ENCODE measurements around the gene BTBD10. TPM values are rescaled to one million over a fixed set of nuclear protein-coding genes. Genes with fewer than 3 reads are reported as not detected.

Gene BTBD10
- total and polyA plus RNA-seq, 11 donors, result 5.9 to 31.4 (median 25.8) TPM

- H3K36me3 ChIP-seq, result peaks cover 0 to 99% (median 96%) of the 10 kb centered on the region in 9 donors
- no peaks in the 10 kb centered on the region for H3K9me3 ChIP-seq
- ATAC-seq (no peak), DNase-seq (no peak)
- intact Hi-C loops (cut with DNase I), result no loop called here
- no peak for TF ChIP-seq POLR2A (IDR thresholded peaks at IDR 0.05)
- no peak for TF ChIP-seq CTCF (IDR thresholded peaks at IDR 0.05)
- no peak overlapping the region for H3K27ac ChIP-seq
- H3K4me3 ChIP-seq, result no peak overlapping the region
- no peaks in the 10 kb centered on the region for H3K27me3 ChIP-seq
- no peaks in the 10 kb centered on the region for H3K4me1 ChIP-seq
- 75 to 85% (median 78%) methylated on average over 5 of the region's 5 CpGs for WGBS, 4 donors
These were observed 95.0 kb downstream of the BTBD10 start for GRCh38 chr11:13368041-13368446.

GRCh38 chr11:13367115-13367514, 95.9 kb downstream of the BTBD10 start:
- ATAC-seq, result no peak
- TF ChIP-seq CTCF (IDR thresholded peaks at IDR 0.05), result no peak
- no peak for TF ChIP-seq POLR2A (IDR thresholded peaks at IDR 0.05)
- Histone ChIP-seq H3K9me3 (no peaks in the 10 kb centered on the region), H3K27me3 (no peaks in the 10 kb centered on the region), H3K4me1 (no peaks in the 10 kb centered on the region), H3K27ac (no peak overlapping the region), H3K4me3 (no peak overlapping the region), H3K36me3 (peaks cover 0 to 98% (median 94%) of the 10 kb centered on the region in 9 donors)
- no peak for DNase-seq
- intact Hi-C loops (cut with DNase I), result no loop called here
- WGBS, 4 donors, result 92 to 96% (median 94%) methylated on average over 4 of the region's 4 CpGs

GRCh38 chr11:13366266-13367026, 96.6 kb downstream of the BTBD10 start:
- DNase-seq (no peak), ATAC-seq (no peak)
- Histone ChIP-seq H3K4me3 (no peak overlapping the region), H3K27ac (no peak overlapping the region), H3K9me3 (no peaks in the 10 kb centered on the region), H3K4me1 (no peaks in the 10 kb centered on the region), H3K27me3 (no peaks in the 10 kb centered on the region), H3K36me3 (peaks cover 0 to 98% (median 94%) of the 10 kb centered on the region in 9 donors)
- WGBS, 4 donors, result 88 to 95% (median 93%) methylated on average over 7 of the region's 7 CpGs
- no peak for TF ChIP-seq CTCF (IDR thresholded peaks at IDR 0.05)
- TF ChIP-seq POLR2A (IDR thresholded peaks at IDR 0.05), result no peak
- intact Hi-C loops (cut with DNase I), result no loop called here

- ATAC-seq, result no peak
- no peaks in the 10 kb centered on the region for H3K27me3 ChIP-seq
- WGBS, 4 donors, result 72 to 95% (median 83%) methylated on average over 2 of the region's 2 CpGs
- H3K9me3 ChIP-seq, result no peaks in the 10 kb centered on the region
- DNase-seq, result no peak
- intact Hi-C loops (cut with DNase I), result no loop called here
- peaks cover 0 to 98% (median 87%) of the 10 kb centered on the region in 9 donors for H3K36me3 ChIP-seq
- TF ChIP-seq POLR2A (IDR thresholded peaks at IDR 0.05), result no peak
- TF ChIP-seq CTCF (IDR thresholded peaks at IDR 0.05), result no peak
- H3K27ac ChIP-seq, result no peak overlapping the region
- peaks cover 0 to 4% (median 0%) of the 10 kb centered on the region in 12 donors for H3K4me1 ChIP-seq
- no peak overlapping the region for H3K4me3 ChIP-seq
These were observed 98.6 kb downstream of the BTBD10 start for GRCh38 chr11:13364388-13364787.
